ENCODE data around the gene KIF24. TPM values are rescaled to one million over a fixed set of nuclear protein-coding genes. Genes with fewer than 3 reads are reported as not detected.
"Not testable (repeated sequence)": the region's sequence is repeated elsewhere in the genome, so short reads cannot be mapped to it uniquely, and the experiment has no call there.

The KIF24 gene
- total RNA-seq, 5 donors from 2014 or later (not counting 1 experiment from before 2014, with no cell fraction given): 0.15 to 0.41 (median 0.23) TPM

- no peaks in the 10 kb centered on the region for H3K9me3 Mint-ChIP-seq
- H3K27ac ChIP-seq (ENCODE audit: low read length): no peak overlapping the region
- no peaks in the 10 kb centered on the region for H3K9me3 ChIP-seq
- DNase-seq: no peak
- CTCF ChIA-PET: no interaction called here
- no peaks in the 10 kb centered on the region for H3K36me3 Mint-ChIP-seq
- no peaks in the 10 kb centered on the region for H3K27me3 ChIP-seq (replicated peaks in 1 of 2; ENCODE audit: control insufficient read depth in 2 of 2, extremely low read depth in 1 of 2, insufficient read depth in 2 of 2, low read length in 1 of 2)
- H3K4me3 ChIP-seq (ENCODE audit: control insufficient read depth in 1 of 2, extremely low read depth in 1 of 2, low read length in 1 of 2): no peak overlapping the region
- no peak overlapping the region for H3K27ac Mint-ChIP-seq
- no peaks in the 10 kb centered on the region for H3K4me1 Mint-ChIP-seq
- POLR2A ChIA-PET: no interaction called here
- WGBS (ENCODE audit: insufficient coverage): 98% methylated on average over 43 of the region's 44 CpGs
- no peaks in the 10 kb centered on the region for H3K27me3 Mint-ChIP-seq
- no peaks in the 10 kb centered on the region for H3K4me1 ChIP-seq (ENCODE audit: control insufficient read depth in 1 of 2, extremely low read depth in 1 of 2, insufficient read depth in 2 of 2, low read length in 2 of 2)
- H3K4me3 Mint-ChIP-seq: no peak overlapping the region
- no peaks in the 10 kb centered on the region for H3K36me3 ChIP-seq (ENCODE audit: control insufficient read depth in 2 of 2, extremely low read depth in 1 of 2, insufficient read depth in 1 of 2, low read length in 1 of 2)
- no peak for ATAC-seq (replicated peaks in 1 of 4)
These were observed 10.8 kb downstream of the KIF24 start for GRCh38 chr9:34318163-34318790.

GRCh38 chr9:34317436-34317835, 11.6 kb downstream of the KIF24 start:
- no peak overlapping the region for H3K4me3 Mint-ChIP-seq
- Histone ChIP-seq H3K4me1 (ENCODE audit: control insufficient read depth in 1 of 2, extremely low read depth in 1 of 2, insufficient read depth in 2 of 2, low read length in 2 of 2) (no peaks in the 10 kb centered on the region), H3K4me3 (ENCODE audit: control insufficient read depth in 1 of 2, extremely low read depth in 1 of 2, low read length in 1 of 2) (no peak overlapping the region), H3K27ac (ENCODE audit: low read length) (no peak overlapping the region), H3K36me3 (ENCODE audit: control insufficient read depth in 2 of 2, extremely low read depth in 1 of 2, insufficient read depth in 1 of 2, low read length in 1 of 2) (no peaks in the 10 kb centered on the region), H3K27me3 (replicated peaks in 1 of 2; ENCODE audit: control insufficient read depth in 2 of 2, extremely low read depth in 1 of 2, insufficient read depth in 2 of 2, low read length in 1 of 2) (no peaks in the 10 kb centered on the region), H3K9me3 (no peaks in the 10 kb centered on the region)
- no peak overlapping the region for H3K27ac Mint-ChIP-seq
- no CpG with 5 or more reads among the region's 2 CpGs for WGBS (ENCODE audit: insufficient coverage)
- CTCF ChIA-PET: no interaction called here
- H3K36me3 Mint-ChIP-seq: no peaks in the 10 kb centered on the region
- POLR2A ChIA-PET: no interaction called here
- H3K4me1 Mint-ChIP-seq: no peaks in the 10 kb centered on the region
- no peak for DNase-seq
- ATAC-seq (replicated peaks in 1 of 4): no peak
- no peaks in the 10 kb centered on the region for H3K27me3 Mint-ChIP-seq
- no peaks in the 10 kb centered on the region for H3K9me3 Mint-ChIP-seq

- no CpG with 5 or more reads among the region's 6 CpGs for WGBS (ENCODE audit: insufficient coverage)
- no peaks in the 10 kb centered on the region for H3K4me1 Mint-ChIP-seq
- H3K27ac Mint-ChIP-seq: no peak overlapping the region
- Histone ChIP-seq H3K9me3 (no peaks in the 10 kb centered on the region), H3K4me1 (ENCODE audit: control insufficient read depth in 1 of 2, extremely low read depth in 1 of 2, insufficient read depth in 2 of 2, low read length in 2 of 2) (no peaks in the 10 kb centered on the region), H3K27ac (ENCODE audit: low read length) (no peak overlapping the region), H3K27me3 (replicated peaks in 1 of 2; ENCODE audit: control insufficient read depth in 2 of 2, extremely low read depth in 1 of 2, insufficient read depth in 2 of 2, low read length in 1 of 2) (no peaks in the 10 kb centered on the region), H3K36me3 (ENCODE audit: control insufficient read depth in 2 of 2, extremely low read depth in 1 of 2, insufficient read depth in 1 of 2, low read length in 1 of 2) (no peaks in the 10 kb centered on the region), H3K4me3 (ENCODE audit: control insufficient read depth in 1 of 2, extremely low read depth in 1 of 2, low read length in 1 of 2) (no peak overlapping the region)
- ATAC-seq (replicated peaks in 1 of 4): no peak
- POLR2A ChIA-PET: no interaction called here
- H3K27me3 Mint-ChIP-seq: no peaks in the 10 kb centered on the region
- H3K9me3 Mint-ChIP-seq: no peaks in the 10 kb centered on the region
- no peak overlapping the region for H3K4me3 Mint-ChIP-seq
- CTCF ChIA-PET: no interaction called here
- no peak for DNase-seq
- H3K36me3 Mint-ChIP-seq: no peaks in the 10 kb centered on the region
These were observed 17.4 kb downstream of the KIF24 start for GRCh38 chr9:34311499-34312185.

- Mint-ChIP-seq H3K27ac (no peak overlapping the region), H3K4me1 (no peaks in the 10 kb centered on the region), H3K9me3 (no peaks in the 10 kb centered on the region), H3K27me3 (no peaks in the 10 kb centered on the region), H3K4me3 (no peak overlapping the region), H3K36me3 (no peaks in the 10 kb centered on the region)
- CTCF ChIA-PET: no interaction called here
- Histone ChIP-seq H3K27me3 (replicated peaks in 1 of 2; ENCODE audit: control insufficient read depth in 2 of 2, extremely low read depth in 1 of 2, insufficient read depth in 2 of 2, low read length in 1 of 2) (no peaks in the 10 kb centered on the region), H3K36me3 (ENCODE audit: control insufficient read depth in 2 of 2, extremely low read depth in 1 of 2, insufficient read depth in 1 of 2, low read length in 1 of 2) (no peaks in the 10 kb centered on the region), H3K9me3 (no peaks in the 10 kb centered on the region), H3K27ac (ENCODE audit: low read length) (no peak overlapping the region), H3K4me3 (ENCODE audit: control insufficient read depth in 1 of 2, extremely low read depth in 1 of 2, low read length in 1 of 2) (no peak overlapping the region), H3K4me1 (ENCODE audit: control insufficient read depth in 1 of 2, extremely low read depth in 1 of 2, insufficient read depth in 2 of 2, low read length in 2 of 2) (no peaks in the 10 kb centered on the region)
- no peak for DNase-seq
- POLR2A ChIA-PET: no interaction called here
- WGBS (ENCODE audit: insufficient coverage): no CpG with 5 or more reads among the region's 1 CpG
- ATAC-seq (replicated peaks in 1 of 4): no peak
These were observed 18.9 kb downstream of the KIF24 start for GRCh38 chr9:34310215-34310614.

GRCh38 chr9:34308316-34308715, 20.8 kb downstream of the KIF24 start:
- POLR2A ChIA-PET: interaction anchor here in 1 of 2 donors (0.5 kb wide), 1 partner anchor 486 kb away, joined by 3 read pairs; no protein-coding TSS in a partner anchor
- H3K4me3 ChIP-seq (ENCODE audit: control insufficient read depth in 1 of 2, extremely low read depth in 1 of 2, low read length in 1 of 2); H3K27ac Mint-ChIP-seq; H3K27ac ChIP-seq (ENCODE audit: low read length); H3K36me3 ChIP-seq (ENCODE audit: control insufficient read depth in 2 of 2, extremely low read depth in 1 of 2, insufficient read depth in 1 of 2, low read length in 1 of 2); H3K36me3 Mint-ChIP-seq; DNase-seq; H3K4me1 Mint-ChIP-seq; H3K27me3 Mint-ChIP-seq; CTCF ChIA-PET; ATAC-seq (replicated peaks in 1 of 4); H3K9me3 Mint-ChIP-seq; H3K4me1 ChIP-seq (ENCODE audit: control insufficient read depth in 1 of 2, extremely low read depth in 1 of 2, insufficient read depth in 2 of 2, low read length in 2 of 2); H3K4me3 Mint-ChIP-seq; H3K9me3 ChIP-seq; H3K27me3 ChIP-seq (replicated peaks in 1 of 2; ENCODE audit: control insufficient read depth in 2 of 2, extremely low read depth in 1 of 2, insufficient read depth in 2 of 2, low read length in 1 of 2): not testable (repeated sequence)
- WGBS (ENCODE audit: insufficient coverage): no CpG with 5 or more reads among the region's 3 CpGs

GRCh38 chr9:34301064-34301463, 28.0 kb downstream of the KIF24 start:
- H3K27ac Mint-ChIP-seq; H3K4me1 ChIP-seq (ENCODE audit: control insufficient read depth in 1 of 2, extremely low read depth in 1 of 2, insufficient read depth in 2 of 2, low read length in 2 of 2); H3K9me3 Mint-ChIP-seq; H3K36me3 ChIP-seq (ENCODE audit: control insufficient read depth in 2 of 2, extremely low read depth in 1 of 2, insufficient read depth in 1 of 2, low read length in 1 of 2); H3K4me3 Mint-ChIP-seq; H3K4me3 ChIP-seq (ENCODE audit: control insufficient read depth in 1 of 2, extremely low read depth in 1 of 2, low read length in 1 of 2); H3K27ac ChIP-seq (ENCODE audit: low read length); H3K27me3 Mint-ChIP-seq; H3K27me3 ChIP-seq (replicated peaks in 1 of 2; ENCODE audit: control insufficient read depth in 2 of 2, extremely low read depth in 1 of 2, insufficient read depth in 2 of 2, low read length in 1 of 2); H3K4me1 Mint-ChIP-seq; H3K36me3 Mint-ChIP-seq; H3K9me3 ChIP-seq; DNase-seq; CTCF ChIA-PET; ATAC-seq (replicated peaks in 1 of 4): not testable (repeated sequence)
- POLR2A ChIA-PET: interaction anchor here in 1 of 2 donors (0.5 to 0.6 kb wide), 2 partner anchors 30 to 111 kb away, joined by 4 to 5 read pairs; no protein-coding TSS in a partner anchor
- WGBS (ENCODE audit: insufficient coverage): 92% methylated on average over 5 of the region's 7 CpGs

Data from T-cell (primary cell).